Stimulated activated CD8-positive, alpha-beta memory T cell treated with anti-CD3 and anti-CD28 coated beads, Interleukin-15, amount 100 ng/mL, for 48 hours (primary cell): ENCODE data around the gene COX7B2.

ENCODE experiments used
- DNase-seq, 2 donors: peaks; one replicate each; pipeline ENCODE4 v3.0.0-alpha.2; 2020; ENCODE audit warnings: low read depth in 2 of 2

COX7B2 gene

GRCh38 chr4:46909078-46909477 lies at the start of gene COX7B2:
COX7B2 (minus strand) TSS chr4:46909245; CDS start chr4:46735192, 174,053 bp downstream.
- no peak for DNase-seq

GRCh38 chr4:46956451-46956850 lies 47.4 kb upstream of the COX7B2 start:
- DNase-seq: no peak

GRCh38 chr4:46955601-46956000 lies 46.6 kb upstream of the COX7B2 start:
- no peak for DNase-seq

DNA sequence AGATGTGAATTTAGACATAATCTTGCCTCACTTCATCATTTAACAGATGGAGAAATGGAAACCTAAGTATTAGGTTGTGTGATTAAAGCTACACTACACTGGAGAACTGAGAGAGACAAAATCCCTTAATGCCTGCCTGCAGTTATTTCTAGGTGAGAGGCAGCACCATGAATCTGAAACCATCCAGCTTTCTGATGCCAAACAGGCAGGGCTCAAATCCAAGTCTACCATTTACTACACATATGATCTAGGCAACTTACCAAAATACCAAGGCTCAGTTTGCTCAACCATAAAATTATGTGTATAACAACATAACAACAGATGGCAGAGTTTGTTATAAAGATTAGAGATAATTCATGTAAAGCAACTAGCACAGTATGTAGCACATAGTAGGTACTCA lies 45.6 kb upstream of the COX7B2 start:
- no peak for DNase-seq

DNA sequence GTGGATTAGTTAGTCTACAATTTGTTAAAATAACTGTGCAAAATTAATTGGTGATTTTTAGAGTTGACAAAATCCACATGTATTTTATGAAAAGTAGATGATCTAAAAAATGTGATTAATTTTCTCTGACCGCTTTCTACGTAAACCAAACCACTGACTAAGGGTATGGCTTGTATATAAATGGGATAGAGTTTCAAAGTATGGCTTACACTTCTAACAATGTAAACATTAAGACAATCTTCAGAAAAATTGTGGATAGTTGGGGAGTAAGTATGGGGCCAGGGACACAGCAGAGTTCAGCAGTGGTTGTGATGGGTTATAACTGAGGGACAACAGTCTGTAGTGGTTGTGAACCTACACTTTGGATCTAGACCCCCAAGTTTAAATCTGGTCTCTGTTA lies 44.5 kb upstream of the COX7B2 start:
- no peak for DNase-seq

GRCh38 chr4:46952451-46952850 lies 43.4 kb upstream of the COX7B2 start:
- no peak for DNase-seq

DNA sequence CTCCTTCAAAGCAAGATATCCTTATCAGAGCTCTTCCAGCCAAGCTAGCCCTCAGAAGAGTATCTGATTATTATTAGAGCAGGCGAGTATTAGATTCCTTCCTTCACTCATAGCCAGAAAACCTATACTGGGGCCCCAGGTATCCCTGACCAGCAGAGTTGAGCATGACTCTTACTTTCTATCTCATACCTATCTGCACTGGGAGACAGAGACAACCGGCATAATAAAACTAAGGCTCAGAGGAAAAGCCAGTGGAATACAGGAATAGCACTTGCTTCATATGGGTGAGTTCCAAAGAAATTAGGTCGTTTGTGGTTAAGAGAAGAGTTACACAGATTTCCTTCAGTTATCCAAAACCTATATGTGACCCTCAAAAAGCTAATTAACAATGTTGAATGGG lies 41.8 kb upstream of the COX7B2 start:
- no peak for DNase-seq

GRCh38 chr4:46949822-46950221 lies 40.8 kb upstream of the COX7B2 start:
- DNase-seq: no peak

DNA sequence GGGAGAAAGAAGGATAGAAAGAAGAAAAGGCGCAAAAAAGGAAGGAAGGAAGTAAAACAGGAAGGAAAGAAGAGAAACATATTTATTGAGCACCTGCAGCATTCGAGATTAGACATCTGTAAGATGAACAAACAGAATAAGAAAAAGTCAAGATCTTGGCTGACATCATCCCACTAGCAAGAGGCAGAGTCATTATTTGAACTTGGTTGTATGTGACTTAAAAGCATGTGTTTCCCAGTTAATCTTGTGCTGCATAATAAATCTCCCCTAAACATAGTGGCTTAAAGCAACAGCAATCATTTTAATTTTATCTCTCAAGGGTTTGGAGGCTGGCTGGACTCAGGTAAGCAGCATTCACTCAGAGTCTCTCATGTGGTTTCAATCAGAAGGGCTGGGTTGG lies 38.5 kb upstream of the COX7B2 start:
- no peak for DNase-seq

- DNase-seq: no peak
These were observed 38.0 kb upstream of the COX7B2 start for GRCh38 chr4:46946919-46947536.

- no peak for DNase-seq
These were observed 36.0 kb upstream of the COX7B2 start for GRCh38 chr4:46945062-46945461.

GRCh38 chr4:46944345-46944744 lies 35.3 kb upstream of the COX7B2 start:
- DNase-seq: no peak

DNA sequence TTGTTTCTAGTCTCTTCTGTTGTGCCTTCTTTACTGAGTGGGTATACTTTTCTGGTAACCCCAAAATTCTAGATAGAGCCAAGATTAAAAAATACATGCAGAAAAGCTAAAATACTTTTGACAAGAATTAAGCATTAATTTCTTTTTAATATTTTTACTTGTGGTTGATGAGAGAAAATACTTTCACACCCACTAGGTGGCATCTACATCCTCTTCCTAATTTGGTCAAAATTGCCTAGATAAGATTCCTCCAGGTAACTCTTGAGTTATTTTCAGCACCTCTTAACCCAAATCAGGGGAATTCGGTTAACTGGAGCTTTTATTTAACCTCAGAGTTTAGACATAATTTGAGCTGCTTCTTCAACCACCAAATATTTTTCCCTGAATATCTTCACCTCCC lies 28.4 kb upstream of the COX7B2 start:
- no peak for DNase-seq

GRCh38 chr4:46934726-46935125 lies 25.7 kb upstream of the COX7B2 start:
- no peak for DNase-seq

- DNase-seq: no peak
These were observed 24.6 kb upstream of the COX7B2 start for GRCh38 chr4:46933686-46934085.

DNA sequence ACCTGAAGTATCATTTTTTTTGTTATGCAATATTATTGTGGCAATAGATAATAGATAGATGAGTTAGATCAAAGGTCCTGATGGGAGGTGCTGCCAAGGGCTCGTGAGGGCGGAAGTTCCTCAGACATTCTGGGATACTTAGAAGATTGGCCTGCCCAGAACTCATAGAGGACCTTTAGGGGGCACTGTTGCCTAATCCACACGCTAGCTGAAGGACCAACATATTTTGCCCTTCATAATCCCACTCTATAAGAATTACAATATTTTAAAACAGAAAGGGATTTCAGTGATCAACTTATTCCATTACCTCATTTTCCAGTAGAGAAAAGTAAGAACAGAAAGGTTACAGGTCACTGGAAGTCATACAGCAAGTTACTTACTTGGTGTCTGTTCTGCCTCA lies 22.9 kb upstream of the COX7B2 start:
- DNase-seq: no peak

DNA sequence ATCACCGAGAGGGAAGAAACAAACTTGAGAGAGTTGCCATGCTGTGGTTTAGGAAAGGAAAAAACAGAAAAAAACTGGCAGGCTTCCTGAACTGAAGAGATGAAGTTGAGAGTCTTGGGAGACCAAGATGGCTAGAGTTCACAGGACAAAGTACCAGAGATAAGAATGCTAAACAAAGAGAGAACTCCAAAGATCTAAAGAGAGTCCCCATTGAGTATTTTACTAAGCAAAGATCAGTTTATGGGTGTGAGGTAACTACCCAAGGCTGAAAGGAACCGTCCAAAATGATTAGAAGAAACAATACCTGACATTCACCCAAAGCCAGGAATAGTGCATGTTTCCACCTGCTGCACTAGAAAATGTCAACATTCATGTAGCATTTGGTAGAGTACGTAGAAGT lies 21.8 kb upstream of the COX7B2 start:
- no peak for DNase-seq

DNA sequence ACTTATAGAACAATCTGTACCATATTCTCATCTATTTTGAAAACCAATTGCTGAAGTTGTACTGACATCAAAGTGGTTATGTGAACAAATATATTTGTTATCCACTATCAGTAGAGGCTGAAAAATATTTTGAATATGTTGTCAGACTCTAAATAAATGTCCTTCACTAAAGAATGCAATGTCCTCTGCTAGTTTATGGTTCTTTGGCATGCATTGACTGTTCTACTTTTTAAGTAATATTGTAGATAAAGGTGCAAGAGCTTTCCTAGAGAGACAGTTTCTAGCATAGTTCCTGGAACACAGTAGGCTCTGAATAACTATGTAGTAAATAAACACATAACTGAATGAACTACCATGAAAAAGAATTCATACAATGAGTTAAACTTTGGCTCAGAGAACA lies 18.2 kb upstream of the COX7B2 start:
- DNase-seq: no peak

DNA sequence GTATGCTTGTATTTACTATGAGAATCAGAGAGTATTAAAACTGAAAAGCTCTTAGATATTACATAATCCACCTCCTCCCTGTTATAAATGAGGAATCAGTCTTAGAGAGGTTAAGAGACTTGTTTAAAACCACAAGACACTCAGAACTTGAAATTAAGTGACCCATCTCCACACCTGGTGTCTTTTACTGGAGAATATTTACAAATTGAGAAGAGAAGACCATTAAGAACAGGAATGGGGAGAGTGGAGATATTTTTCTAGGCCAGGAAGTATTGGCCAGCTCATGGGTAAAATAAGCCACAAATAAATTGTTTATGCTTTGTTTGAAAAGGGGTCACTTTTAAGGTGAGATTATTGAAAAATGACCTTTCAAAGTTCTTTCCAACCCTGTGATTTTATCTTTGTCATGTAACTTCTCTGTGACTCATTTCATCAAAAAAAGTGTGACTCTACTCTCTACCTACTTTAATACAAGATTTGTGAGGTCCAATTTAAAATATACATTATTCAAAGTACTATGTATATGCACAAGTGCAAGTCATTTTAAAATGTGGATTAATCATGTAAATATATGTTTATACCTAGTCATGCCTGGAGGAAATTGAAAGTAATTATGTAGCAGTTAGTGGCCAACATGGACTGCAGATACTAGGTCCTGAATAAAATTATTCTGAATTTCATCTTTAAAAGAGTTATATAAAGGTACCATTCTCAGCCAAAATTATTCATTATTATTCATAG lies 15.9 kb upstream of the COX7B2 start:
- DNase-seq: no peak

DNA sequence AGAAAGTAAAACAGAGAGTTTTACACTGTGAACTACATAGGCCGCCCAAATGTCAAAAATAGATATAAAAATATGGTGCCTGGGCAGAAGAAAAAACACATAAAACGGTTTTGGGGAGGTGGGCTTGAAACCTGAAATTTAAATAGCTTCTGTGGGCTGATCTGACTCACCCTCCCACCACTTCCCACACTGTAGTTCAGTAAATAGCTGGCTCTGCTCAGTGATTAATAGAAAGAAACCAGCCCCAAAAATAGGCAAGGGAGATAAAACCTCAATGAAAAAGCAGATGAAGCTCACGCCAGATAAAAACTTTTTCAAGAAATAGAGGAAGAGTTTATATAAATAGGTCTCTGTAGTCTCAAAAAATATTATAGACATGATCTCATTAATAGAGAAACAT lies 13.2 kb upstream of the COX7B2 start:
- no peak for DNase-seq

DNA sequence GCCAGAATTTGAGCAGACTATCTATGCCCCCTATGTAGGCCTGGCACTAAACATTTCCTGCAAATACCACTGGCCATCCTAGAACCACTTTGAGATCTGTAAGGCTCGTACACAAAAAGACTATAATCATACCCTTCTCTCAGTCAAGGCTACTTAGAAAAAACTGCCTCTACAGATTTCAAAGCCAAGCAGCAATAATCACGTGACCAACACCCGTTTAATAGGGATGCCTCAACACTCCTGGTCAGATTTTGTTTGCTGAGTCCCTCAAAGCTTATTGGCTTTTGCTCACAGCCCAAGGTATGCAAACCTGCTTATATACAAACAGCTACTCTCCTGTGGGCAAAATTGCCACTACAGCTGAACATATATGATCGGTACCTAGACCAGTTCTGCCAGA lies 897 bp downstream of the COX7B2 start:
- no peak for DNase-seq

- DNase-seq: no peak
These were observed 9.0 kb downstream of the COX7B2 start for GRCh38 chr4:46900082-46900481.

DNA sequence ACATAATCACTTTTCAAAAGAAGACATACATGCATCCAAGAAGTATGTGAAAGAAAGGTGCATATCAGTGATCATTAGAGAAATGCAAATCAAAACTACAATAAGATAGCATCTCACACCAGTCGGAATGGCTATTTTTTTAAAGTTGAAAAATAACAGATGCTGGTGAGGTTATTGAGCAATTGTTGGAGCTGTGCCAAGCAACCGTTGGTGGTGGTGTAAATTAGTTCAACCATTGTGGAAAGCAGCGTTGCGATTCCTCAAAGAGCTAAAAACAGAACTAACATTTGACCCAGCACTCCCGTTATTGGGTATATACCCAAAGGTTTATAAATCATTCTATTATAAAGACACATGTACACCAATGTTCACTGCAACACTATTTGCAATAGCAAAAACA lies 14.2 kb downstream of the COX7B2 start:
- no peak for DNase-seq

DNA sequence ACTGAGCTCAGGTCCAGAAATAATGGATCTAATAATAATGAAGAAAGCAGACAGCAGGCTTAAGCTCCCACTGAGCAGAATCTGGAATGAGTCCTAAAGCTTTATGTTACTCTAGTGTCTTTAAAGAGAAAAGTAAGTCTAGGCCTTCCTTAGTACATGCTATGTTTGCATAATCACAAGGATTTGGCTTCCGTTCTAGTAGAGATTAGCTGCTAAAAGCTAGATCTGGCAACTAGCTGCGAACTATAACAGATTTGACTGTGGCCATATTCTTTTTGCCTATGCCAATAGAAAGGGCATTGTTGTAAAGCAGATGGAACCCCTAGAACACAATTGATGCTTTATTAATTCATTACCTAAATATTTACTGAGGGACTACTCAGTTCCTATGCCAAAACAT lies 19.0 kb downstream of the COX7B2 start:
- DNase-seq: no peak
